SK-N-MC (cell line): ENCODE measurements around the gene OR13C5.

Experiments used
- EZH2 ChIP-seq: fragments of 200-600 bp; sonication (generic); IDR thresholded peaks from one replicate; pipeline ENCODE4 v1.6.1; 2017; ENCODE audit warnings: antibody characterized with exemption
- POLR2AphosphoS5 ChIP-seq: IDR thresholded peaks from 2 replicates; pipeline ENCODE4 v1.6.1; 2012; ENCODE audit warnings: mild to moderate bottlenecking, low read depth, low read length, borderline replicate concordance

- TF ChIP-seq POLR2AphosphoS5 (no peak), EZH2 (no peak)
Measured at GRCh38 chr9:104635456-104635855, 36.2 kb upstream of the OR13C5 start.
